GM19193 (cell line): Measurements from ENCODE around the gene TNNC1.
A peak's percentile ranks its signal among the peaks of the same experiment; 100 is the strongest.

ENCODE experiments used
- POLR2A ChIP-seq: IDR thresholded peaks from 4 replicates; pipeline ENCODE4 v1.6.1; 2011; ENCODE audit not compliant: insufficient read depth, insufficient read length; ENCODE audit errors: extremely low read depth

The TNNC1 gene

DNA sequence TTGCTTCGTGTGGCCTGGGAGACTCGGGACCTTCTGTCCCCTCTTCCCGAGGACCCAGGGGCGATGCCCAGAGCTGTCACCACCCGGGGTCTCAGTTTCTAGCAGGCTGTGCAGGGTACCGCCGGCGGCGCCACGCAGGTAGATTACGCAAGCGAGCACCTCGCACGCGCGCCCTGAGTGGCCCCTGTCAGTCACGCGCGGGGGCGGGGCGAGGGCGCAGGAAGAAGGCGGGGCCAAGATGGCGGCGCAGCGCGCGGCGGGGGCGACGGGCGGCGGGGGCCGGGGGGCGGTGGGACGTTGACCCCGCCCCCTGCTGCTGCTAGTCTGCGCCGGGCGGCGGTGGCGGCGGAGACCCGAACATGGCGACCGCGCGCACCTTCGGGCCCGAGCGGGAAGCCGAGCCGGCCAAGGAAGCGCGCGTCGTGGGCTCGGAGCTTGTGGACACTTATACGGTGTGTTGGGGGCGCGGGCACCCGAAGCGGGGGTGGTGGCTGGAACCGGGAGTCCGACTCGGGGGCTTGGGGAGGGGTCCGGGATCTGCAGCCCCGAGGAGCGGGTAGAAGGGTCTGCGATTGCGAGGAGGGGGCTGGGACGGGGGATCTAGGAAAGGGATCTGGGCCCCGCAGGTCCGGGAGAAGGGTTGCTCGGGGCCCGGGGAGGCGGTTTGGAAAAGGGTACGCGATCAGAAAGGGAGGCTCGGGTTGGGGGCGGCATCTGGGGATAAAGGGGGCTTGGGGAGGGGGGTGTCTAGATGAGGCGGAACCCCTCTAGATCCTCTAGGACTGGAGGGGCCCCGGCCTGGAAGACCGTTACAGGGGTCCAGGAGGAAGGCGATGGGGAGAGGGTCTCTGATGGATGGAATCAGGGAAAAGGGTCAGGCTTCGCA is 1.7 kb upstream of the TNNC1 start, which contains the start of gene NISCH:
Gene NISCH (plus strand): TSS at position 322 of the 886 bp plus-strand sequence. CDS start 38 bp downstream, at position 360.
- peak; percentile 88 for TF ChIP-seq POLR2A

DNA sequence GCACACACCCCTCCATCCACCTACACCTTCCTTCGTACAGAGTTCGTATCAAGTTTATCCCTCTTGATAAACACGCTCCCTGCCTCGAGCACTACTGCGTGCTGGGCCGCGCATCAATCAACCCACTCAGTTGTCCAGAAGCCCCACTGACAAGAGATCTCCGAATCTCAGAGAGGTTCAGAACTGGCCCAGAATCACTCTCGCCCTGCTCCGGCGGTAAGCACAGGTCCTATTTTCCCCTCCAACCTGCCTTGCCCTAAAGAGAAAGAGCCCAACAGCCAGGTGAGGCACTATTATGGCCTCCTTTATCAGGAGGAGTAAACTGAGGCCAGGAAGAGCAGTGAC is 1.1 kb upstream of the TNNC1 start:
- no peak for TF ChIP-seq POLR2A

DNA sequence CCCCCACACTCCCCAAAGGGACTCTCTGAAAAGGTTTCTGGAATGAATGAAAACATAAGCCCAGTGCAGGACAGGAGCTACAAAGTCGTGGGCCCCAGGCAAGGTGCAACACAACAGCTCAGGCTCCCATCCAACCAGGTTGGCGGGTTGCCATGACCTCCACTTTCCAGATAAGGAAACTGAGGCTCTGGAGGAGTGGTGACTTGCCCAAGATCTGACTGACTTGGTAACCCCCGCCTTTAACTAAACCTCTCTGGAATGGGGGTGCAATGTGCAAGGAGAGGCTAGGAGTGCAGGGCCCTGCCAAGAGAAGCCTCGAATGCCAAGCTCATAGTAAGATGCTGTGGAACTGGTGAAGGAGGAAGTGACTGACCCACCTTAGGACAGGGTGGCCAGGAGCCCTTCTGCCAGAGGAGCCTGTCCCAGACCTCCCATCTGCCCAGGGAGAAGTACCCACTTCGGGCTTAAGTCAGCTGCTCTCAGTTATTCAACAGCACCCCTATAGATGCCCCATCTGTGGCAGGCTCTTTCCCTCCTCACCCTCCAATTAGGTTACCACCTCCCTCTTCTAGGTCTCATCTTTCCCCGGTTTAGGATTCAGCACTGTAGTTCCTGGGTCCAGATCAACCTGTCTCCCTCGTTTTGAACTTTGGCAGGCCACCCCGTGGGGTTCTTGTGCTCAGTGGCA is 553 bp upstream of the TNNC1 start:
- TF ChIP-seq POLR2A = no peak

DNA sequence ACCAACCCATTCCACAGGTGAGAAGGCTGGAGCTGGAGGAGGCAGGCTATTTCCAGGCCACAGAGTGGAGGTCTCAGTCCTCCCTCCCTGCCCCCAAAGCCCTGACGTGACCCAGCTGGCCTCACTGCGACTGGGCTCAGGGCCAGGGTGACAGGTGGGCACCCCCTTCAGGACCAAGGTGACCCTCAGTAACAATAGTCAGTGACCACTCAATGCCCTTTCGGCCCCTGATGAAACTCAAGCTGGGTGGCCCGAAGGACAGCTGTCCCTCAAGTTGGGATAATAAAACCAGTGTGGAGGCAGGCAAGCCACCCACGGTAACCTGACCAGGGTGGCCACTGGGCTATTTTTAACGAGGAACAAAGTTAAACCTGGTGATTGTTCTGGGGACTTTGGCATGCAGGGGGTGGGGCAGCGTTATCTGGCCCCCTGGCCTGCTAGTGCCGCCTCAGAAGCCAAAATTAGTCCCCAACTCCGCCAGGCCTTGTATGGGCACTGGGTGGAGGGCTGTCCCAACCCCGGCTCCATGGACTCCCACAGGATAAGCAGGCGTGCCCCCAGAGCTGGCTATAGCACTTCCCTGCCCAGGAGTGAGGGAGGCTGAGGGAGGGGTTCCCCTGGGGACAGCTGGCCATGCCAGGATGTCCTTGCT is 1.1 kb downstream of the TNNC1 start:
- TF ChIP-seq POLR2A = no peak

DNA sequence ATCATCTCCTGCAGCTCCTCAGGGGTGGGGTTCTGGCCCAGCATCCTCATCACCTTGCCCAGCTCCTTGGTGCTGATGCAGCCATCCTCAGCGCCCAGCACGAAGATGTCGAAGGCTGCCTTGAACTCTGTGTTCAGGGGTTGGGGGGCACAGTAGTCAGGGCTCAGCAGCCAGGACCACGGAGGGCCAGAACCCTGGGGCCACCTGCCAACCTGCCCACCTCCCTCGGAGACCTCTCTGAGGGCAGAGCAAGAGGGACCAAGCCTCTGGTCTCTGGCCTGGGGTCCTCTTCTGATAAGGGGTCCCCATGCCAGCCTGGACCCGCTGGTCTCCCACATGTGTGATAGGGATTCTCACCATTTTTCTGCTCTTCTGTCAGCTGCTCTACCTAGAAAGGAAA is 1.7 kb downstream of the TNNC1 start:
- no peak for TF ChIP-seq POLR2A

DNA sequence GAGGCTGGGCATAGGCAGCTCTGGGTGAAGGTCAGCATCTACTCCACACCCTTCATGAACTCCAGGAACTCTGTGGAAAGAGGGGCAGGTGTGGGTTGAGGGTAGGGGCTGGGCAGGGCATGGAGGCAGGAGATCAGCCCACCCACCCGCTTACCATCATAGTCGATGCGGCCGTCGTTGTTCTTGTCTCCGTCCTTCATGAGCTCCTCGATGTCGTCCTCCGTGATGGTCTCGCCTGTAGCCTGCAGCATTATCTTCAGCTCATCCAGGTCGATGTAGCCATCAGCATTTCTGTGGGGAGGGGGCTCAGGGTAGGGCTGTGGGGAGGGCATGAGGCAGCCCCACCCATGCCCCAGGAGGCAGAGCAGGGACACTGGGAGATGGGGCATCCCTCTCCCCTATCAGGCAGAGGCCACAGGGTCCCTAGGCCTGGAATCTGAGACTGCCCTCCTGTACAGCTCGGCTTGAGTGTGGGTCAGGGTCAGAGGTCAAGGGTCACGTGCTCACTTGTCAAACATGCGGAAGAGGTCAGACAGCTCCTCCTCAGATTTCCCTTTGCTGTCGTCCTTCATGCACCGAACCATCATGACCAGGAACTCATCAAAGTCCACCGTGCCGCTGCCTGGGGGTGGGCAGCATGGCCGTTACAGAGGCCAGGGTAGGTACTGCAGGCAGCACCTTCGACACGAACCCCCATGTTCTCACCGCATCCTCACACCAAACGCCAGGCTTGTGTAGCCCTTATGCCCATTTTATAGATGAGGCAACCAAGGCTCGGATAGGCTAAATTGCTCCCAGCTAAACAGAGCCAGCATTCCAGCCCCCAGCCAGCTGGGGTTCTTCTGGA is 2.4 kb downstream of the TNNC1 start:
- no peak for TF ChIP-seq POLR2A

DNA sequence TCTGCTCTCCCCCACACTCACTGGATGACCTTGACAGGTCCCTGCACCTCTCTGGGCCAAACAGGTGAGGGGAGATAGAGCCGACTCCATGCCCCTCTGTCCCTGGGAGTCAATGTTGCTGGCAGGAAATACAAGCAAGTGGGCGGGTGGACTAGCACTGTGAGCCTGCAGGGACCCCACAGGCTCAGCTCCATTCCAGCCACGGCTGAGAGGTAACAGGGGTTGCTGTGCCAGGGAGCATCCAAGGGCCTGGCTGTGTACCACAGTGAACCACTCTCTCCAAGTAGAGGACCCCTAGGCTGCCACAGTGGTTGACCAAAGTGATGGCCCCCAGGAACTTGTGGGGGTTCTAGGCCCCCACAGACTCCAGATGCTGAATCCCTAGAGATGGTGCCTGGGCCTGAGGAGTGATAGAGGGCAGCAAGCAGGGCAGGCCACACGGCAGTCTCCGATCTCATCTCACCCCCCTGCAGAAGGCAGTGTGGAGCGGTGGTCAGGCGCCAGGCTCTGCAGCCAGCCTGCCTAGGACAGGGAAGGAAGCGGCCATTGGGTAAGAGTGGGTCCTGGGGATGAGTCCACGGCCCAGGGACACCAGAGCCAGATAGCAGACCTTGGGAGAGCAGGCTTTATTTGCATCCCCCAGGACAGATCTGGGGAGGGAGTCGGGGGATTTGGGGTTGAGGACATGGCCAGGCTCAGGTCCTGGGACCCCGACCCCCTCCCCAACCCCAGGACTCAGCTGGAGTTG is 3.2 kb downstream of the TNNC1 start:
- no peak for TF ChIP-seq POLR2A

DNA sequence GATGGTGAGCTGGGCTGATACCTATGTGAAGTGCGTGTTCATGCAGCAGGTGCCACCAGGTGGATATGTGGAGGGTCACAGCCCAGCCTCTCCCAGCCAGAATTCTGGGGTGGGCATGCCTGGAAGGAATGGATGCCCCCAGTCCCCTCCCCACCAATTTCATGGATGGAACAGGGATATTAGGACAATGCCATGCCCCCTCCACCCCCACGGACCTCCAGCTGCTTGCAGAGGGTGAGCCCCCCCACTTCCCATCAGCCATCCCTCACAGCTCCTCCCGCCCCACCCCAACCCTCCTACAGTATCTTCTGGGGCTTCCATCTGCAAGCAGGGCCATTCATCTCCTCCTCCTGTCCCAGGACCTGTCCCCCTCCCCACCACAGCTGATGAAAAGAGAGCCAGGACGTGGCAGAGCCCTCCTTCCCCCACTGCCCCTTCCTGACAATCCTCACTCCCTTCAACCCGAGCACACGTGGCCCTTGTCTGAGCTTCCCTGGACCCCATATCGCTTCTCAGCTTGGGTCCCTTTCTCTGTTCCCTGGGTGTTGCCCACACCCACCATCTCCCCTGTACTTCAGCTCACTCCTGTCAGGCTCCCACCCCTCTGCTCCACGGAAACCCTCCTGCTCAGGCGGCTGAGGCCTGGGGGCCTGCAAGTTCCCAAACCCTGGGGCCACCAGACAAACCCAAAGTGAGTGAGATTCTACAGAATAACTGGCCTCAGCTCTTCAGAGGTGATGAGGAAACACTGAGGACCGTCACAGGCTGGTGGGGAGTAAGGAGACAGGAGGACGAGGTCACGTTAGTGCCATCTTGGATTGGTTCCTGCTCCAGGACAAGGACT is 6.1 kb downstream of the TNNC1 start:
- TF ChIP-seq POLR2A = no peak

DNA sequence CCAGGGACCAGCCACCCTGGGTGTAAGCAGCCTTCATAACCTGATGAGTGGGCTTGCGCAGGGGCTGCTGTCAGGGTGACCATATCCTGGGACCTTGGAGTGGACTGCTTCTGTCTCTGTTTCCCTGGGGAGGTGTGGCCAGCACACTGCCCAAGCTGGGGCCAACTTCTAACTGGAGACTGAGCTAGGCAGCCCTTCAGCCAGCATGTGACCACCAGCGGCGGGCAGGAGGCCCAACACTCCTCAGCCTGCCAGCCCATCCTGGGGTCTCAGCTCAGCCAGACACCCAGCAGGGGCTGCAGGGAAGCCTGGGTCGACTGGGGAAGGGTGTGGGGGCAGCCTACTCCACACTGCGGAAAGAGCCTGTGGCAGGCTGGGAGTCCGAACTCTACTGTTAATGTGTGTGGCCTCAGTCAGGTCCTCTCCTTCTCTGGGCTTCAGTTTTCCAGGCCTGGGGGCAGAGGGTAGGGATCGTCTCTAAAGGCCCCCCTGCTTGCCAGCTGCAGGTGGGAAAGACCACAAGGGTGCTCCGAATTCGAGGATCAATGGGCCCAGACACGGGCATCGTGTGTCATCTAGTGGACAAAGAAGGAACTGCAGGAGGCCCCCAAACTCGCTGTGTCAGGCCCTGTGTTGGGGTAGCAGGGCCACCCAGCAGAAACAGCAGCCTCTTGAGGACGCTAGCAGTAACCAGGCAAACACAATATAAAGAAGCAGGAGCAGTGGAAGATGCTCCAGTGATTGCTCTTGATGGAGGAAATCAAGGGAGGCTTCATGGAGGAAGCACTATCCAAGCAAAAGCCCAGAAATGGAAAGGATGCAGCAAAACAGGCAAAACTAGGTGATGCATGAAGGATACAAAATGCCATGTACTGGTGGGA is 7.0 kb downstream of the TNNC1 start:
- TF ChIP-seq POLR2A = no peak

DNA sequence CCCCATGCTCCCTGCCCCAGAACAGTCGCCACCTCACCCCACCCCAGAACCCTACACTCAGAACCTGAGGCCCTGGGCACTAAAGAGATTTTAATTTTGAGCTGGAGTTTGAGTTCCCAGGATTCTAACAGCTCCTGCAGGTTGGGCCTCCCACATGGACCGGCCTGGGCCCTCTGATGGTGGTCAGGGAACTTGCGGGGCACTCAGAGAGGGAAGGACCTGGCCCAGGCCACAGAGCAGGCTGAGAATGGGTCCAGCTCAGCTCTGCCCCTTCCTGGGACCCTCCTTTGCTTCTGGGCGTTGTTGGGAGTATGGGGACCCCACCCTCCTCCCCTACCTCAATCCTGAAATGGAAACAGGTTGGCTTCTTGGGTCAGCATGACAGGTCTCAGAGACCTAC is 7.8 kb downstream of the TNNC1 start:
- no peak for TF ChIP-seq POLR2A

DNA sequence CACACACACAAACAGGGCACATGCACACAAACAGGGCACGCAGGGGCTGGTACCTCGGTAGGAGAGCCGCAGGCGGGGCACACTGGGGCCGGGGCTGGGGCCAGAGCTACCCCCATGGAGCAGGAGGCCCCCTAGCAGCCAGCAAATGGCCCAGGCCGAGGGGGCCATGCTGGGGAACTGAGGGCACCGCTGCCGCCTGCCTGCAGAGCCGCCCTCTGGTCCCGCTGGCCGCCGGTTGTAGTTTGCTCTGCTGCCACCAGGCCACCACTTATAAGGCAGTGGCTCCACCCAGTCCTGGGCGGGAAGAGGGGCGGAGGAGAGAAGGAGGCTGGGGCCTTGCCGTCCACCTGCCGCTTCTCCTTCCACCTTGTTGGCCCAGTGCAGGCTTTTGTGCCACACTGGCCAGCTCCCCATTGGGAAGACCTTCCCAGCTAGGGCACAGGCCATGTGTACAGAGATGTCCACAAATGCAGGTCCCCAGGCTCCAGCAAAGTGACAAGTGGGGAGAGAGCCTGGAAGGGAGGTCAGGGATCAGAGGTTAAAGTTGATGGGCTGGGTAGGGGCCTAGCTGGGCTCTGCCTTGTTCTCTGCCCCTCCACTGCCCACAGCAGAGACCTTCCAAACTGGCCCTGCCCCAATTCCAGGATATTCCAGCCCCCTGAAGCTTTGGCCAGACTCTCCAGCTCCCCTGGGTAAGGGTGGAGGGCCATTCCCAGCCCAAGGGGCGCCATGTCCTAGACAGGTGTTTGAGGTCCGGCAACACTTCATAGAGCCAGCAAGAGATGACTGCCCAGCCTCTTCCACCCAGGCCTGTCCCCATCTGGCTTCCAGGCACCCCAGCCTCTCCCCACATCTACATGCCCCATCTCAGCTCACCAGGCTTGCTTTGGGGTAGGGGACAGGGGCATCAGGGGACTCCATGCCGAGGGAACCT is 8.7 kb downstream of the TNNC1 start, which contains the start of gene SEMA3G:
Gene SEMA3G (minus strand): TSS at position 244 of the 934 bp plus-strand sequence. CDS start 76 bp downstream, at position 168.
- no peak for TF ChIP-seq POLR2A
